SU-DHL-6 (cell line): ENCODE results near the gene KRTAP9-3.
"Not testable (repeated sequence)": the region's sequence is repeated elsewhere in the genome, so short reads cannot be mapped to it uniquely, and the experiment has no call there.

Experiments
- H2AFZ ChIP-seq: fragments of 200-600 bp; sonication (generic); 2 replicates; pipeline ENCODE4 v1.6.1; 2014; ENCODE audit warnings: low read depth, mild to moderate bottlenecking, moderate library complexity, mixed read lengths, antibody characterized with exemption, low read length; ENCODE audit not compliant: severe bottlenecking
- H3F3A ChIP-seq: fragments of 200-600 bp; shearing (Covaris generic); 2 replicates; pipeline ENCODE4 v1.6.0; 2016; ENCODE audit warnings: antibody characterized with exemption, mild to moderate bottlenecking; ENCODE audit not compliant: insufficient read depth
- H3K27ac ChIP-seq: fragments of 200-600 bp; sonication (generic); 2 replicates; pipeline ENCODE4 v1.5.1; 2016; ENCODE audit warnings: low read depth, mild to moderate bottlenecking, low read length, moderate library complexity, mixed read lengths
- H3K27me3 ChIP-seq: fragments of 200-600 bp; sonication (generic), shearing (Covaris generic); 2 replicates; pipeline ENCODE4 v1.6.0; 2014; ENCODE audit warnings: mild to moderate bottlenecking, low read length
- H3K36me3 ChIP-seq: fragments of 200-600 bp; sonication (generic); 2 replicates; pipeline ENCODE4 v1.6.1; 2014; ENCODE audit warnings: mild to moderate bottlenecking, low read length, mixed read lengths
- H3K4me2 ChIP-seq: fragments of 300-600, 200-600 bp; shearing (Covaris generic), sonication (generic); 2 replicates; pipeline ENCODE4 v1.6.0; 2014; ENCODE audit warnings: low read length, low read depth, mild to moderate bottlenecking; ENCODE audit not compliant: poor library complexity, severe bottlenecking
- H3K4me3 ChIP-seq: fragments of 200-600 bp; sonication (generic); 2 replicates; pipeline ENCODE4 v1.5.1; 2014; ENCODE audit warnings: antibody characterized with exemption, low read length, mild to moderate bottlenecking, mixed read lengths; ENCODE audit not compliant: insufficient read depth, poor library complexity, severe bottlenecking
- H3K79me2 ChIP-seq: fragments of 200-600 bp; sonication (generic); 2 replicates; pipeline ENCODE4 v1.6.1; 2014; ENCODE audit warnings: mild to moderate bottlenecking, low read length, moderate library complexity; ENCODE audit not compliant: insufficient read depth
- H3K9ac ChIP-seq: fragments of 200-600 bp; sonication (generic); 2 replicates; pipeline ENCODE4 v1.7.0; 2014; ENCODE audit warnings: mild to moderate bottlenecking, low read length
- H3K9me2 ChIP-seq: fragments of 200-600 bp; sonication (generic); replicated peaks from 2 replicates; pipeline ENCODE4 v1.6.1; 2014; ENCODE audit warnings: low read length; ENCODE audit not compliant: insufficient read depth
- H3K9me3 ChIP-seq: fragments of 200-600 bp; sonication (generic); 2 replicates; pipeline ENCODE4 v1.6.1; 2014; ENCODE audit warnings: low read length, mixed read lengths; ENCODE audit not compliant: insufficient read depth
- H4K20me1 ChIP-seq: fragments of 200-600 bp; sonication (generic); 2 replicates; pipeline ENCODE4 v1.6.1; 2014; ENCODE audit warnings: low read depth, mild to moderate bottlenecking, antibody characterized with exemption, low read length, moderate library complexity, mixed read lengths
- CTCF ChIP-seq: fragments of 200-600 bp; sonication (generic); IDR thresholded peaks from one replicate; pipeline ENCODE4 v1.5.1; 2017; ENCODE audit warnings: antibody characterized with exemption, mild to moderate bottlenecking, low read length, moderate library complexity; ENCODE audit not compliant: insufficient read depth, poor library complexity, severe bottlenecking
- EZH2phosphoT487 ChIP-seq: fragments of 200-600 bp; sonication (generic), shearing (Covaris generic); conservative IDR thresholded peaks from 2 replicates; pipeline ENCODE4 v1.6.1; 2018; ENCODE audit warnings: mild to moderate bottlenecking, antibody characterized with exemption, low read length, moderate library complexity, mixed read lengths

Gene KRTAP9-3

GRCh38 chr17:41267711-41268110 lies 35.5 kb downstream of the KRTAP9-3 start:
- Histone ChIP-seq H3K27ac (no peak overlapping the region), H3K4me2 (no peak overlapping the region), H3K9me2 (no peaks in the 10 kb centered on the region), H3K79me2 (no peaks in the 10 kb centered on the region), H3F3A (no peaks in the 10 kb centered on the region), H2AFZ (no peak overlapping the region), H3K9ac (no peak overlapping the region), H3K36me3 (no peaks in the 10 kb centered on the region), H3K27me3 (no peaks in the 10 kb centered on the region), H4K20me1 (no peaks in the 10 kb centered on the region), H3K9me3 (no peaks in the 10 kb centered on the region), H3K4me3 (no peak overlapping the region)
- TF ChIP-seq EZH2phosphoT487 (no peak), CTCF (no peak)

GRCh38 chr17:41271323-41271722 lies 39.1 kb downstream of the KRTAP9-3 start:
- not testable (repeated sequence) for H3K9me3 ChIP-seq, H3K36me3 ChIP-seq, H3K4me3 ChIP-seq, H3F3A ChIP-seq, H3K27ac ChIP-seq, H3K79me2 ChIP-seq, H4K20me1 ChIP-seq, H2AFZ ChIP-seq, H3K9me2 ChIP-seq, H3K9ac ChIP-seq, H3K27me3 ChIP-seq, H3K4me2 ChIP-seq

DNA sequence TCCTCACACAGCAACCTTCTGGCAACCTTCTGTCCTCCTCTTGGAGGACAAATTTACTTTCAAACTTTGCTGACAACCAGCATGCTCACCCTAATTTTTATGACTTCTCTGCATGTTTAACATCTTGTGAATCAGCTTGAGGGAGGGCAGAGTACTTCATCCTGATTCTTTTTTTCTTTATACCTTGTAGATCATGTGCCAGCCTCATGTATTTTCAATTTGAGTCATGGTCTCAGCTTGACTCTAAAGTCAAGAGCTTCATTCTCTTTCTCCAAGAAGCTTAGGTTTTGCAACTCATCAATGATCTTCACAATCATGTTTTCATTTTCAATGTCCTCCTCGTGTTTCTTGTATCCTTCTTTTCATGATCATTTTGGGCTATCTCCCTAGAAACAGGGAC lies 39.6 kb downstream of the KRTAP9-3 start:
- H3K79me2 ChIP-seq, result no peaks in the 10 kb centered on the region
- H3K9me3 ChIP-seq, result no peaks in the 10 kb centered on the region
- no peaks in the 10 kb centered on the region for H3K9me2 ChIP-seq
- H3K9ac ChIP-seq, result no peak overlapping the region
- no peak overlapping the region for H3K4me2 ChIP-seq
- H3K27me3 ChIP-seq, result no peaks in the 10 kb centered on the region
- no peaks in the 10 kb centered on the region for H4K20me1 ChIP-seq
- no peaks in the 10 kb centered on the region for H3K36me3 ChIP-seq
- no peak overlapping the region for H2AFZ ChIP-seq
- no peaks in the 10 kb centered on the region for H3F3A ChIP-seq
- no peak overlapping the region for H3K4me3 ChIP-seq
- TF ChIP-seq EZH2phosphoT487, result no peak
- no peak for TF ChIP-seq CTCF
- H3K27ac ChIP-seq, result no peak overlapping the region

DNA sequence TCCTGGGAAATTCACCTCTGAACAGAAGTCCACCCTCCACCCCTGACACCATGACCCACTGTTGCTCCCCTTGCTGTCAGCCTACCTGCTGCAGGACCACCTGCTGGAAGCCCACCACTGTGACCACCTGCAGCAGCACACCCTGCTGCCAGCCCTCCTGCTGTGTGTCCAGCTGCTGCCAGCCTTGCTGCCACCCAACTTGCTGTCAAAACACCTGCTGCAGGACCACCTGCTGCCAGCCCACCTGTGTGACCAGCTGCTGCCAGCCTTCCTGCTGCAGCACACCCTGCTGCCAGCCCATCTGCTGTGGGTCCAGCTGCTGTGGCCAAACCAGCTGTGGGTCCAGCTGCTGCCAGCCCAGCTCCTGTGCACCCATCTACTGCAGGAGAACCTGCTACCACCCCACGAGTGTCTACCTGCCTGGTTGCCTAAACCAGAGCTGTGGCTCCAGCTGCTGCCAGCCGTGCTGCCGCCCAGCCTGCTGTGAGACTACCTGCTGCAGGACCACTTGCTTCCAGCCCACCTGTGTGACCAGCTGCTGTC lies 43.5 kb downstream of the KRTAP9-3 start, which contains the start of gene KRTAP9-7:
KRTAP9-7 (plus strand) TSS at position 51 of the 543 bp plus-strand sequence; CDS start at position 51, 0 bp downstream.
- H4K20me1 ChIP-seq, H3K9me3 ChIP-seq, H3K79me2 ChIP-seq, H3K27ac ChIP-seq, H2AFZ ChIP-seq, H3K9me2 ChIP-seq, H3K27me3 ChIP-seq, H3K36me3 ChIP-seq, H3F3A ChIP-seq, H3K4me2 ChIP-seq, H3K4me3 ChIP-seq, H3K9ac ChIP-seq: not testable (repeated sequence)
